ENCODE measurements around the gene TENM3.

Gene TENM3

GRCh38 chr4:182758273-182758672 is 515.1 kb downstream of the TENM3 start:
- DNase-seq, result no peak

- no peak for DNase-seq
These were observed 517.4 kb downstream of the TENM3 start for GRCh38 chr4:182760551-182761043.

DNA sequence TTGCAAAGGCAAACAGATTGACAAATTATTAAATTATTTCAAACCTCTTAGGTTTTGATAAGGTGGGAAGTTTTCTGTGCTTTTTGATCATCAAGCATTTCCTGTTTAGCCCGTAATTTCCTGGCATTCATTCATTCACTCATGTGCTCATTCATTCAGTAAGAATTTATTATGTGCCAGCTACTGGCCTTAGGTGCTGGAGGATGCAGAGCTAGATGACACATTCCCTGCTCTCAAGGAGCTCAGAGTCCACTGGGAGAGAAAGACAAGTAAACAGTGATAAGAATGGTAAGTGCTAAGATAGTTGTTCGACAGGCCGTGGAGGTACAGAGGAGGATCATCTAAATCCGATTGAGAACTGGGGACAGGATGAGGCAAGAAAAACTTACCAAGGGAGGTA is 520.9 kb downstream of the TENM3 start:
- DNase-seq, result no peak

- DNase-seq, result no peak
These were observed 521.4 kb downstream of the TENM3 start for GRCh38 chr4:182764642-182765041.

DNA sequence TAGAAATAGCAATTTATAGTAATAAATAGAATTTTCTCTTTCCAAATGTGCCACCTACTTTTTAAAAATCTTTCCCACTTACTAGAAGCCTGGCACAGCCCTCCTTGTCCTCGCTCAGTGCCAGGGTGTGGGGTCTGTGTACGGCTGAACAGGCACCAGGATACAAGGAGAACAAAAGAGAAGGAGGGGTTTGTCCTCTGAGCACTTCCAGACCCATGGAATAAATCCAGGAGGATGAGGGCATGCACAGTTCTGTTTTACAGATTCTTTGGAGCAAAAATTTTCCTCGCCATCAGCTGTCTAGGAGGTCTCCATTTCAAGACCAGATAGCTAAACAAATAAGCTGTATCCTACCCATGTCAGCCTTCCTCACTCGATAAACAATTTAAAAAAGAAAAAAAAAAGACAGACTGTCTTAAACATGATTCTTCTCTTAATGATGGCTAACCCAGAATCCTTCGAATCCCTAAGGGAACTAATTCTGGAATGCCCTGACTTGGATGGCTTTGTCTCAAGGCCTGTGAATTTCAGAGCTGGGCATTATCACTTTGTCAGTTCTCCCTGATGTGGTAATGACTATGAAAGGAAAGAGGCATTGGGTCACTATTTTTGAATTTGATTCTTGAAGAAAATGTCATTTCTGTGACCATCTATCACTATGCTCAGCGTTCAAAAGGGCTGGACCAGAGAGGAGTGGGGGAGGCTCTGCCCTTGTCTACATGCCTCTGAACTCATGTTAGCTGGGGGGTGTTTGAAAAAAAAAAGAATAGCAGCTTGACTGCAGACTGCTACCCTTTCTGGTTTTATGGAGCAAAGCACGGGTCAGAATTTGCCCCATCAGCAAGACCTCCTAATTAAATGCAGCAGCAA is 523.0 kb downstream of the TENM3 start:
- no peak for DNase-seq

DNA sequence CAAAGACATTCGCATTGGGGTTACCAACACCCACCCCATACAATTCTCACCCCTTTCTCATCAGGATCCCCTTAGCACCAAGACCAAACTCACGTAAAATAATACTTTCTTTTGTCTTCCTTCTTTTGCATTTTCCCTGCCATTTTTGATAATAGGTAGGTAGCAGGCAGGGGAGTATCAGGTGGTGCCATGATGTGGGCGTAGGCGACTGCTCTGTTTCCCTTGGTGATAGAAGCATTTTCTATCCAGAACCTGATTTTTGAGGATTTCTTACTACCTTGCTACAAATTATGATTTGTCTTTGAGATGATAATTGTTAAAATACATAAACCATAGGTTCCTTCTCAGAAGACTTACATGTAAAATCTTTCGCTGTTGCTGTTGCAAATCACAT is 523.7 kb downstream of the TENM3 start:
- DNase-seq, result no peak

- no peak for DNase-seq
These were observed 525.6 kb downstream of the TENM3 start for GRCh38 chr4:182768838-182769237.

- no peak for DNase-seq
These were observed 527.2 kb downstream of the TENM3 start for GRCh38 chr4:182770259-182770995.

DNA sequence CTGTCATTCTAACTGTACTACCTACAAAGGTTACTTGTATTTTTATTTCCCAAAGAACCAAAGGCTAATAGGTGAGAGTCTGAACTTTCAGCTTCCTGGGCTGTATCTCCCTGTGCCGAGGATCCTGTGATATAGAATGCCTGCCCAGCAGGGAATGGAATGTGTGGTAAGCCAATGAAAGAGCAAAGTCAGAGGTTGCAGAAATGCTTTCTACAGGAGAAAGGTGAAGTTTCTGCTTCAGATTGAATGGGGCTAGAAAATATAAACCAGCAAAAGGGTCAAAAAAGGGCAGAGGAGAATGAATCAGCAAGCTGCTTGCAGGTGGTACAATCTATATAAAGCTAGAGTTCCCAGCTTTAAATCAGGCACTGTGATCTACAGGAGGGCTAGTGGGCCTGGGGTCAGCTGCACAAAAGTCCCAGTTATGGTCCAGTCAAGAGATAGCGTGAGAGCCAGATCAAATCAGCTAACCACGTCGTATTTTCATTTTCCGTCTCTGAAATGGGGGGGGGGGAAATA is 527.9 kb downstream of the TENM3 start:
- DNase-seq, result no peak

DNA sequence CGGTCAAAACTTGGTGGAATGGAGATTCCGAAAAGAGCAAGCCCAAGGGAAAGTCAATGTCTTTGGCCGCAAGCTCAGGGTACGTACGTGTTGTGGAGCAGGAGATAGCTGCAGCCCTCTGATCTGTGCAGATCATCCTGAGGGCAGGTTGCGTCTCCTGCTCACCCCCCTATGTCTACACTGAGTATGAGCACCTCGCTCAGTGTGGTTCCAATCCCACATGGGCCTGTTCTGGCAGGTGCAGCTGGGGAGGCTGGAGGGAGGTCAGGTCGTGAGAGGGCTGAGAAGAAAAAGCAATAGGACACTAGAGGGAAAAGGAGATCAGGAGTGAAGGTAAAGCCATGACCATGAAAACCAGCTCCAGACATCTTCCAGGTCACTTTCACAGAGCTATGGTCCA is 531.9 kb downstream of the TENM3 start:
- no peak for DNase-seq

- DNase-seq, result no peak
These were observed 533.3 kb downstream of the TENM3 start for GRCh38 chr4:182776376-182777105.

GRCh38 chr4:182778222-182778982 is 535.2 kb downstream of the TENM3 start:
- DNase-seq, result no peak

DNA sequence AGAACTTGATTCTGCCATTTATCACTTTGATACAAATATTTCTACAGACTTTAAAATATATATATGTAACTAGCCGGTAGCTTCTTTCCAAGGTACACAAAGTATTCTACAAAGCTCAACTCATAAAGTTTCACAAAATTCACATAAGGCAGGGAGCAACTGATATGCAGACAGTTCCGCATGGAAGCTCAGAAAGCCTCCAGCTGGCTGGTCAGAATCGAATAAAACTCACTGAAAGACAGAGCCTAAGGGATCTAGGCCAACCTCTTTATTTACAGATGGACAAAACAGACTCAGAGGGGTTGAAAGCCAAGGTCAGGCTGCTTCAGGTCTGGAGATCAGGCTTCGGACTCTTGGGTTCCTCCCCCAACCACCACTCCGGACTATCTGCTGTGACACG is 543.8 kb downstream of the TENM3 start:
- no peak for DNase-seq

GRCh38 chr4:182788201-182788600 is 545.0 kb downstream of the TENM3 start:
- no peak for DNase-seq

GRCh38 chr4:182789529-182789928 is 546.3 kb downstream of the TENM3 start:
- no peak for DNase-seq

- DNase-seq, result no peak
These were observed 552.4 kb downstream of the TENM3 start for GRCh38 chr4:182795446-182796238.

DNA sequence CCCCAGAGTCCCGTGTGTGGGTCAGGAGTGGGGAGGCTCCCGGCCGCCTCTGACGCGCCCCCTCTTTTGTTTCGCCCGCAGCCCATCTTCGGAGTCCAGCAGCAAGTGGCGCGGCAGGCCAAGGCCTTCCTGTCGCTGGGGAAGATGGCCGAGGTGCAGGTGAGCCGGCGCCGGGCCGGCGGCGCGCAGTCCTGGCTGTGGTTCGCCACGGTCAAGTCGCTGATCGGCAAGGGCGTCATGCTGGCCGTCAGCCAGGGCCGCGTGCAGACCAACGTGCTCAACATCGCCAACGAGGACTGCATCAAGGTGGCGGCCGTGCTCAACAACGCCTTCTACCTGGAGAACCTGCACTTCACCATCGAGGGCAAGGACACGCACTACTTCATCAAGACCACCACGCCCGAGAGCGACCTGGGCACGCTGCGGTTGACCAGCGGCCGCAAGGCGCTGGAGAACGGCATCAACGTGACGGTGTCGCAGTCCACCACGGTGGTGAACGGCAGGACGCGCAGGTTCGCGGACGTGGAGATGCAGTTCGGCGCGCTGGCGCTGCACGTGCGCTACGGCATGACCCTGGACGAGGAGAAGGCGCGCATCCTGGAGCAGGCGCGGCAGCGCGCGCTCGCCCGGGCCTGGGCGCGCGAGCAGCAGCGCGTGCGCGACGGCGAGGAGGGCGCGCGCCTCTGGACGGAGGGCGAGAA is 556.5 kb downstream of the TENM3 start:
- DNase-seq, result no peak

DNA sequence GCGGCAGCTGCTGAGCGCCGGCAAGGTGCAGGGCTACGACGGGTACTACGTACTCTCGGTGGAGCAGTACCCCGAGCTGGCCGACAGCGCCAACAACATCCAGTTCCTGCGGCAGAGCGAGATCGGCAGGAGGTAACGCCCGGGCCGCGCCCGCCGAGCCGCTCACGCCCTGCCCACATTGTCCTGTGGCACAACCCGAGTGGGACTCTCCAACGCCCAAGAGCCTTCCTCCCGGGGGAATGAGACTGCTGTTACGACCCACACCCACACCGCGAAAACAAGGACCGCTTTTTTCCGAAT is 557.0 kb downstream of the TENM3 start:
- DNase-seq, result no peak

GRCh38 chr4:182801636-182802035 is 558.4 kb downstream of the TENM3 start:
- DNase-seq, result no peak

DNA sequence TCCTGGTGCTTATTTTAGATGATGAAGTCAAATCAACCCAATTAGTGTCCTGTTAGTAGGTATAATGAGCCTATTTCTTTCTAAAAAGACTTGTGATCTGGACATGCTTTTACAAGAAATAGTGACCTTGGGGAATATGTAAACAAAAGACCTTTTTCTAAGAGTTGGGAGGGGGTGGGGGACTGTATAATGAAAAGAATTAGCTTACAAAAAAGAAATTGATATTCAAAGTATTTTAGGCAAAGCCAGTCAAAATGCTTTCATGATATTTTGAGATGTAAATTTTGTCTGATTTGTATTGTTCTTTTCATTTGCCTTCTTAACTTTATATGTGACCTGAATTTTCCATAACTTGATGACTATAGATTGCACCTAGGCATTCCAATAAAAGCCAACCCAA is 559.4 kb downstream of the TENM3 start:
- DNase-seq, result no peak

GRCh38 chr4:182803235-182803634 is 560.0 kb downstream of the TENM3 start:
- no peak for DNase-seq
